Sigmoid colon (tissue), 3 donors: Measurements from ENCODE around the gene SUPT3H.

Source experiments
- POLR2A ChIP-seq, 2 donors: fragments of 450-650 bp; IDR thresholded peaks; one replicate each; pipeline ENCODE4 v1.6.1; 2016; ENCODE audit warnings: antibody characterized with exemption in 2 of 2, mild to moderate bottlenecking in 2 of 2, moderate library complexity in 2 of 2
- TF ChIP-seq, protein P1 (sequence below), 4 experiments: fragments of 450-650 bp in 3 of 4; fragments of 200-600 bp in 1 of 4; IDR thresholded peaks; one replicate each; pipeline ENCODE4 v1.5.1; 2016 to 2019; ENCODE audit warnings: antibody characterized with exemption in 4 of 4, mild to moderate bottlenecking in 3 of 4, moderate library complexity in 2 of 4

DNA sequence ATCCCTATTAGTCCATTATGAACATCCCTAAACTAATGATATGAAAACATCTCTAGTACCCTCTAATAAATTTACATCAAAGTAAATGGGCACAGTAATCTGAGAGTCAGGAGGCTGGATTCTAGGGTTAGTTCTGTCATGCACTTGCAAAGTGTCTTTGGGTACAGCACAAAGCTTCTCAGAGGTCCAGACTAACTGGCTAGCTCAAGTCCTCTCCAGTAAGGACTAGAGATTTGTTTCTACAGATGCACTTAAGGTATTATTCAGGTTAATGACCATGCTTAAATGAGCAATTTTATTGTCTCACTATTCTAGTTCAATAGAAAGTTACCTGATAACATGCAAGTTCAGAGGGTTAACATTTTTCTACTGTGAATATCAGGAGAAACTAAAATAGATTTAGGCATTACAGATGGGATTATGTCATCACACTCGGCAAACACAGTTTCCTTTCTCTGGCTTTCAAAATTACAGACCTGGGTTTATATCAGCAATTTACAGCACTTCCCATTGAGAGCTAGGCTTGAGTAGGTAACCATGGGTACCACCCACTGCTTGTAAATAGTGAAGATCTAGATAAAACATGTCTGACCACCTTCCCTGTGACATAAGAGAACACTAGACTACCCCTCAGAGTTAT is 452.5 kb downstream of the SUPT3H start:
- TF ChIP-seq POLR2A (IDR thresholded peaks at IDR 0.05) = no peak
- TF ChIP-seq, protein P1, sequence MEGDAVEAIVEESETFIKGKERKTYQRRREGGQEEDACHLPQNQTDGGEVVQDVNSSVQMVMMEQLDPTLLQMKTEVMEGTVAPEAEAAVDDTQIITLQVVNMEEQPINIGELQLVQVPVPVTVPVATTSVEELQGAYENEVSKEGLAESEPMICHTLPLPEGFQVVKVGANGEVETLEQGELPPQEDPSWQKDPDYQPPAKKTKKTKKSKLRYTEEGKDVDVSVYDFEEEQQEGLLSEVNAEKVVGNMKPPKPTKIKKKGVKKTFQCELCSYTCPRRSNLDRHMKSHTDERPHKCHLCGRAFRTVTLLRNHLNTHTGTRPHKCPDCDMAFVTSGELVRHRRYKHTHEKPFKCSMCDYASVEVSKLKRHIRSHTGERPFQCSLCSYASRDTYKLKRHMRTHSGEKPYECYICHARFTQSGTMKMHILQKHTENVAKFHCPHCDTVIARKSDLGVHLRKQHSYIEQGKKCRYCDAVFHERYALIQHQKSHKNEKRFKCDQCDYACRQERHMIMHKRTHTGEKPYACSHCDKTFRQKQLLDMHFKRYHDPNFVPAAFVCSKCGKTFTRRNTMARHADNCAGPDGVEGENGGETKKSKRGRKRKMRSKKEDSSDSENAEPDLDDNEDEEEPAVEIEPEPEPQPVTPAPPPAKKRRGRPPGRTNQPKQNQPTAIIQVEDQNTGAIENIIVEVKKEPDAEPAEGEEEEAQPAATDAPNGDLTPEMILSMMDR (IDR thresholded peaks at IDR 0.05) = no peak
